H1 (cell line): ENCODE results near the gene GUCA2B. TPM values are rescaled to one million over a fixed set of nuclear protein-coding genes. Genes with fewer than 3 reads are reported as not detected.

Experiments used
- CTCF ChIA-PET: fragments of 300-600 bp; sonication (Branson Sonifier 250); formaldehyde crosslinking; loops from one replicate; lab custom pipeline; 2021; ENCODE audit not compliant: partially characterized antibody; lab: Charles Lee
- POLR2A ChIA-PET: fragments of 300-600 bp; sonication (Branson Sonifier 250); formaldehyde crosslinking; loops from one replicate; lab custom pipeline; 2021; ENCODE audit warnings: inconsistent platforms; ENCODE audit not compliant: partially characterized antibody; lab: Charles Lee
- DNase-seq, 2 experiments: peaks; one replicate each; pipeline versions ENCODE4 v3.0.0 to v3.0.0-alpha.2; 2010 to 2022; ENCODE audit warnings: low spot score in 2 of 2, low read depth in 1 of 2, mixed read lengths in 1 of 2
- FAIRE-seq: peaks from 2 replicates; lab custom pipeline; 2011; peaks lifted over from hg19 to GRCh38; lab: Jason Lieb, UNC
- H2AFZ ChIP-seq: 2 replicates; pipeline ENCODE4 v1.8.1; 2012; ENCODE audit warnings: low read length, inconsistent platforms
- H2AK5ac ChIP-seq: 2 replicates; pipeline ENCODE4 v1.6.1; 2013; ENCODE audit warnings: low read depth, low read length
- H2BK120ac ChIP-seq: replicated peaks from 2 replicates; pipeline ENCODE3; 2013; ENCODE audit warnings: low read depth, low read length, inconsistent platforms
- H2BK12ac ChIP-seq: 2 replicates; pipeline ENCODE4 v1.6.1; 2013; ENCODE audit warnings: low read depth, low read length
- H2BK15ac ChIP-seq: 2 replicates; pipeline ENCODE4 v1.6.1; 2013; ENCODE audit warnings: low read length
- H2BK20ac ChIP-seq: 2 replicates; pipeline ENCODE4 v1.6.1; 2013; ENCODE audit warnings: low read length
- H2BK5ac ChIP-seq: 2 replicates; pipeline ENCODE4 v1.6.1; 2013; ENCODE audit warnings: low read depth, low read length
- H3K14ac ChIP-seq: 2 replicates; pipeline ENCODE4 v1.6.1; 2013; ENCODE audit warnings: inconsistent platforms; ENCODE audit not compliant: insufficient read length
- H3K18ac ChIP-seq: 2 replicates; pipeline ENCODE4 v1.6.1; 2013; ENCODE audit warnings: low read length; ENCODE audit errors: extremely low read depth
- H3K23ac ChIP-seq: 2 replicates; pipeline ENCODE4 v1.6.1; 2013; ENCODE audit warnings: inconsistent platforms; ENCODE audit not compliant: insufficient read length
- H3K23me2 ChIP-seq: 2 replicates; pipeline ENCODE4 v1.6.1; 2013; ENCODE audit warnings: low read depth, low read length
- H3K27ac ChIP-seq: 2 replicates; pipeline ENCODE4 v1.6.1; 2011; ENCODE audit warnings: low read depth, low read length, inconsistent platforms
- H3K27me3 ChIP-seq, 4 experiments: replicated peaks in 1 of 4; 1 replicate in 1 of 4; 2 replicates in 3 of 4; pipeline versions ENCODE4 v1.6.1 to v1.8.1; 2011 to 2013; ENCODE audit warnings: low read length in 3 of 4, mild to moderate bottlenecking in 3 of 4, inconsistent platforms in 2 of 4, mixed read lengths in 2 of 4, moderate library complexity in 1 of 4; ENCODE audit not compliant: control insufficient read depth in 3 of 4, insufficient read depth in 3 of 4; ENCODE audit errors: extremely low read depth in 1 of 4
- H3K36me3 ChIP-seq, 4 experiments: 2 replicates each; pipeline versions ENCODE4 v1.6.1 to v1.8.1; 2011 to 2013; ENCODE audit warnings: mild to moderate bottlenecking in 4 of 4, low read length in 3 of 4, moderate library complexity in 2 of 4, control low read depth in 1 of 4, inconsistent platforms in 1 of 4; ENCODE audit not compliant: insufficient read depth in 4 of 4, control insufficient read depth in 2 of 4
- H3K4ac ChIP-seq: replicated peaks from 2 replicates; pipeline ENCODE3; 2013; ENCODE audit warnings: low read length, low read depth, mixed read lengths, inconsistent platforms; ENCODE audit not compliant: insufficient read length
- H3K4me1 ChIP-seq, 4 experiments: replicated peaks in 1 of 4; 1 replicate in 1 of 4; 2 replicates in 3 of 4; pipeline versions ENCODE4 v1.6.1 to v1.8.1; 2011 to 2013; ENCODE audit warnings: low read length in 3 of 4, inconsistent platforms in 2 of 4, mixed read lengths in 1 of 4; ENCODE audit not compliant: insufficient read depth in 4 of 4, control insufficient read depth in 3 of 4
- H3K4me2 ChIP-seq, 2 experiments: 2 replicates each; pipeline versions ENCODE4 v1.6.1 to v1.8.1; 2011 to 2013; ENCODE audit warnings: low read depth in 2 of 2, low read length in 2 of 2, control low read depth in 1 of 2, inconsistent platforms in 1 of 2, mild to moderate bottlenecking in 1 of 2; ENCODE audit not compliant: insufficient read depth in 1 of 2
- H3K4me3 ChIP-seq, 4 experiments: fragments of 200-600, 300-600 bp in 1 of 4; sonication (generic), shearing (Covaris generic), sonication (Bioruptor Twin) in 1 of 4; 2 replicates each; pipeline versions ENCODE4 v1.5.1 to v1.8.1; 2011 to 2016; ENCODE audit warnings: low read length in 4 of 4, low read depth in 3 of 4, control low read depth in 2 of 4, inconsistent platforms in 2 of 4, mild to moderate bottlenecking in 2 of 4, mixed read lengths in 1 of 4, moderate library complexity in 1 of 4; ENCODE audit not compliant: insufficient read depth in 2 of 4; ENCODE audit errors: extremely low read depth in 1 of 4
- H3K56ac ChIP-seq: replicated peaks from 2 replicates; pipeline ENCODE3; 2013; ENCODE audit warnings: low read depth, mild to moderate bottlenecking, mixed read lengths, low read length, inconsistent platforms; ENCODE audit not compliant: insufficient read length
- H3K79me1 ChIP-seq: 2 replicates; pipeline ENCODE4 v1.6.1; 2013; ENCODE audit warnings: low read depth, low read length, control low read depth
- H3K79me2 ChIP-seq, 2 experiments: 2 replicates each; pipeline versions ENCODE4 v1.6.1 to v1.8.1; 2012 to 2013; ENCODE audit warnings: low read length in 2 of 2, mild to moderate bottlenecking in 2 of 2, inconsistent platforms in 1 of 2; ENCODE audit not compliant: insufficient read depth in 2 of 2, control insufficient read depth in 1 of 2
- H3K9ac ChIP-seq, 4 experiments: replicated peaks in 1 of 4; 1 replicate in 1 of 4; 2 replicates in 3 of 4; pipeline versions ENCODE4 v1.6.1 to v1.8.1; 2011 to 2013; ENCODE audit warnings: low read depth in 3 of 4, low read length in 3 of 4, control low read depth in 2 of 4, mild to moderate bottlenecking in 2 of 4, moderate library complexity in 2 of 4, inconsistent platforms in 1 of 4; ENCODE audit errors: extremely low read depth in 1 of 4
- H3K9me3 ChIP-seq, 2 experiments: 2 replicates each; pipeline versions ENCODE4 v1.6.1 to v1.8.1; 2012 to 2013; ENCODE audit warnings: mild to moderate bottlenecking in 2 of 2, moderate library complexity in 2 of 2, control low read depth in 1 of 2, inconsistent platforms in 1 of 2, low read depth in 1 of 2, low read length in 1 of 2, mixed read lengths in 1 of 2; ENCODE audit not compliant: insufficient read depth in 2 of 2
- H4K20me1 ChIP-seq, 2 experiments: replicated peaks in 1 of 2; 2 replicates each; pipeline versions ENCODE3 to v1.8.1; 2011 to 2013; ENCODE audit warnings: inconsistent platforms in 2 of 2, low read length in 2 of 2, mild to moderate bottlenecking in 1 of 2; ENCODE audit not compliant: insufficient read depth in 2 of 2, control insufficient read depth in 1 of 2
- H4K5ac ChIP-seq: 2 replicates; pipeline ENCODE4 v1.6.1; 2013; ENCODE audit warnings: low read length, low read depth, mixed read lengths, inconsistent platforms; ENCODE audit not compliant: insufficient read length
- H4K8ac ChIP-seq: 2 replicates; pipeline ENCODE4 v1.8.0; 2013; ENCODE audit warnings: mild to moderate bottlenecking, moderate library complexity, low read length, inconsistent platforms; ENCODE audit not compliant: insufficient read depth; ENCODE audit errors: extremely low read depth
- H4K91ac ChIP-seq: replicated peaks from 2 replicates; pipeline ENCODE3; 2013; ENCODE audit warnings: low read length, mixed read lengths, inconsistent platforms; ENCODE audit not compliant: insufficient read length
- CBX5 ChIP-seq: fragments of 300-800, 300-1000 bp; sonication (generic); IDR thresholded peaks from 2 replicates; pipeline ENCODE4 v1.7.1; 2016; ENCODE audit warnings: antibody characterized with exemption, low read length, low read depth
- FOSL1 ChIP-seq: IDR thresholded peaks from 2 replicates; pipeline ENCODE4 v1.6.1; 2011; ENCODE audit warnings: mild to moderate bottlenecking, low read depth, low read length, moderate library complexity; ENCODE audit not compliant: insufficient read depth
- NANOG ChIP-seq: IDR thresholded peaks from 2 replicates; pipeline ENCODE4 v1.6.1; 2011; ENCODE audit warnings: low read length, low read depth, mild to moderate bottlenecking, inconsistent platforms; ENCODE audit not compliant: insufficient read depth, poor library complexity, severe bottlenecking
- RAD21 ChIP-seq, 2 experiments: IDR thresholded peaks in 1 of 2; conservative IDR thresholded peaks in 1 of 2; 2 replicates each; pipeline ENCODE4 v1.6.1; 2011; ENCODE audit warnings: low read depth in 2 of 2, low read length in 2 of 2, improper control_type of control experiment in 1 of 2, inconsistent platforms in 1 of 2, mild to moderate bottlenecking in 1 of 2, moderate library complexity in 1 of 2
- RFX5 ChIP-seq: IDR thresholded peaks from 2 replicates; pipeline ENCODE4 v1.6.1; 2011; ENCODE audit warnings: low read depth, low read length, improper control_type of control experiment, borderline replicate concordance
- SIX5 ChIP-seq: IDR thresholded peaks from 2 replicates; pipeline ENCODE4 v1.6.1; 2011; ENCODE audit warnings: mild to moderate bottlenecking, low read depth, low read length
- TAF7 ChIP-seq: optimal IDR thresholded peaks from 2 replicates; pipeline ENCODE3; 2011; ENCODE audit warnings: low read depth, mild to moderate bottlenecking, inconsistent platforms, low read length, moderate library complexity, borderline replicate concordance
- TCF12 ChIP-seq: IDR thresholded peaks from 2 replicates; pipeline ENCODE4 v1.6.1; 2011; ENCODE audit warnings: low read depth, mild to moderate bottlenecking, low read length
- WGBS, 2 experiments: shearing (Covaris generic) in 1 of 2; methylation state at CpG; one replicate each; pipeline versions ENCODE4 v1.1.6 to v1.1.7; 2013 to 2015; ENCODE audit warnings: low lambda C conversion rate in 2 of 2, mixed read lengths in 2 of 2, inconsistent platforms in 1 of 2, low coverage in 1 of 2, missing lambda C conversion rate in 1 of 2; ENCODE audit not compliant: insufficient replicate concordance in 2 of 2, insufficient coverage in 1 of 2, insufficient read length in 1 of 2; ENCODE audit errors: extremely low coverage in 1 of 2, missing lambda C conversion rate in 1 of 2; 5-methylcytosine and 5-hydroxymethylcytosine counted together
- polyA plus RNA-seq, 7 experiments: library from polyadenylated mRNA; depleted of rRNA in 3 of 7; stranded (reverse) in 5 of 7; unstranded in 2 of 7; fragments of >200 nt in 5 of 7; fragments of 200-250 nt in 2 of 7; gene quantifications; 1 replicate in 5 of 7; 2 replicates in 1 of 7; 4 replicates in 1 of 7; pipeline versions ENCODE4 v1.2.1 to v1.2.3, GENCODE V29; 2011 to 2013; ENCODE audit warnings: missing spikeins in 2 of 7, mixed read lengths in 2 of 7
- total RNA-seq: library from RNA; stranded (reverse); fragmentation: NEBNext Ultra II Directional; extraction: Animal tissue kit (Norgen Biotek cat#: 25700); gene quantifications from 2 replicates; pipeline ENCODE4 v1.2.1, GENCODE V29; 2021
- TF ChIP-seq, protein P1 (sequence below): IDR thresholded peaks from 2 replicates; pipeline ENCODE4 v1.6.1; 2012; ENCODE audit warnings: inconsistent platforms

Gene GUCA2B
- total and polyA plus RNA-seq, 2 of the 8 experiments (the other 6 are each of a cell fraction or from before 2014, with no cell fraction given), result not detected

DNA sequence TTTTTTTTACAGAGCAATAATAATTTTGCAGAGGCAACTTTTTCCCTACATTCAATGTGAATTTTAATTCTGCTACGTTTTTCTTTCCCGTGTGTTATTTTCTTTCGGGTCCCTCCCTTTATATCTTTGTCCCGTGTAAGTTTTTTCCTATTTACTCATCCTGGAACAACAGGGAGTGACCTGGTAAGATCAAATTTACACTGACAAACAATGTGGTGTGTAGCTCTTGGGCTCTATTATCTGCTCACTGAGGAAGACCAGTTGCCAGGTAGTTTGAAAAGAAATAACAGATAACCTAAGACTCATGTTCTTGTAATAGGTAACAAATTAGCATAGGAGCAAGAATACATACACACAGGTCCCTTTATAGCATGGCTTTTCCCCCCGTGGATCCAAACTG is 45.0 kb downstream of the GUCA2B start:
- POLR2A ChIA-PET, result no interaction called here
- no peaks in the 10 kb centered on the region for H3K79me1 ChIP-seq

More for the DNA sequence above, 45.0 kb downstream of the GUCA2B start:
- Histone ChIP-seq H2AK5ac (no peak overlapping the region), H3K4me2 (no peak overlapping the region), H4K20me1 (no peaks in the 10 kb centered on the region), H3K18ac (no peak overlapping the region), H2BK15ac (no peak overlapping the region), H4K8ac (no peak overlapping the region), H2BK120ac (no peak overlapping the region), H3K14ac (no peak overlapping the region), H3K79me2 (no peaks in the 10 kb centered on the region), H3K56ac (no peak overlapping the region), H3K9ac (no peak overlapping the region), H3K23ac (no peak overlapping the region), H3K27ac (no peak overlapping the region), H3K9me3 (no peaks in the 10 kb centered on the region), H3K4ac (no peak overlapping the region), H4K5ac (no peak overlapping the region), H2BK20ac (no peak overlapping the region), H2AFZ (no peak overlapping the region), H2BK12ac (no peak overlapping the region), H2BK5ac (no peak overlapping the region), H4K91ac (no peak overlapping the region), H3K4me3 (no peak overlapping the region), H3K36me3 (peaks cover 0 to 17% (median 6%) of the 10 kb centered on the region in 4 experiments; a peak in 3 of 8 replicates), H3K23me2 (no peaks in the 10 kb centered on the region), H3K4me1 (no peaks in the 10 kb centered on the region), H3K27me3 (no peaks in the 10 kb centered on the region)
- no peak for FAIRE-seq
- no peak for DNase-seq
- 91% methylated on average over 5 of the region's 5 CpGs; no CpG with 5 or more reads in 1 of the 2 experiments for WGBS, 2 experiments
- CTCF ChIA-PET, result interaction anchor here (0.8 kb wide), 1 partner anchor 20 kb away, joined by 3 read pairs; no protein-coding TSS in a partner anchor
- no peak for TF ChIP-seq TAF7
- TF ChIP-seq RFX5, result no peak
- no peak for TF ChIP-seq CBX5
- TF ChIP-seq, protein P1, sequence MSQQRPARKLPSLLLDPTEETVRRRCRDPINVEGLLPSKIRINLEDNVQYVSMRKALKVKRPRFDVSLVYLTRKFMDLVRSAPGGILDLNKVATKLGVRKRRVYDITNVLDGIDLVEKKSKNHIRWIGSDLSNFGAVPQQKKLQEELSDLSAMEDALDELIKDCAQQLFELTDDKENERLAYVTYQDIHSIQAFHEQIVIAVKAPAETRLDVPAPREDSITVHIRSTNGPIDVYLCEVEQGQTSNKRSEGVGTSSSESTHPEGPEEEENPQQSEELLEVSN, result no peak
- no peak for TF ChIP-seq TCF12
- TF ChIP-seq RAD21 (IDR thresholded peaks at IDR 0.05 in 1 of 2, conservative IDR thresholded peaks at IDR 0.05 in 1 of 2; ENCODE audit: low read depth in 2 of 2, low read length in 2 of 2), result no peak
- TF ChIP-seq FOSL1, result no peak
- no peak for TF ChIP-seq NANOG
- no peak for TF ChIP-seq SIX5
